MM.1S (cell line): Measurements from ENCODE around the gene FBXW12.
A peak's percentile ranks its signal among the peaks of the same experiment; 100 is the strongest.

Experiments used
- DNase-seq: peaks from one replicate; pipeline ENCODE4 v3.0.0-alpha.2; 2015
- H2AFZ ChIP-seq: fragments of 300-600 bp; sonication (generic); 2 replicates; pipeline ENCODE4 v1.6.0; 2016; ENCODE audit warnings: antibody characterized with exemption, low read length
- H3F3A ChIP-seq: fragments of 300-600 bp; sonication (generic); 2 replicates; pipeline ENCODE4 v1.6.1; 2016; ENCODE audit warnings: mild to moderate bottlenecking, antibody characterized with exemption, low read length, moderate library complexity, mixed read lengths; ENCODE audit not compliant: insufficient read depth
- H3K27ac ChIP-seq: fragments of 300-600 bp; sonication (generic); 2 replicates; pipeline ENCODE4 v1.5.1; 2016; ENCODE audit warnings: mild to moderate bottlenecking, low read length
- H3K27me3 ChIP-seq: fragments of 300-600 bp; sonication (generic); replicated peaks from 2 replicates; pipeline ENCODE4 v1.6.0; 2016; ENCODE audit warnings: low read length; ENCODE audit not compliant: insufficient read depth
- H3K36me3 ChIP-seq: fragments of 300-600 bp; sonication (generic); replicated peaks from 2 replicates; pipeline ENCODE4 v1.6.1; 2016; ENCODE audit warnings: mild to moderate bottlenecking, low read length, mixed read lengths; ENCODE audit not compliant: insufficient read depth
- H3K4me1 ChIP-seq: fragments of 300-600 bp; sonication (generic); 2 replicates; pipeline ENCODE4 v1.6.1; 2016; ENCODE audit warnings: low read length, mixed read lengths
- H3K4me2 ChIP-seq: fragments of 300-600 bp; sonication (generic); 2 replicates; pipeline ENCODE4 v1.6.0; 2016; ENCODE audit warnings: low read depth, low read length
- H3K4me3 ChIP-seq: fragments of 300-600 bp; sonication (generic); 2 replicates; pipeline ENCODE4 v1.5.1; 2016; ENCODE audit warnings: low read length, mixed read lengths
- H3K79me2 ChIP-seq: fragments of 300-600 bp; sonication (generic); 2 replicates; pipeline ENCODE4 v1.6.1; 2016; ENCODE audit warnings: mixed run types, low read length, mixed read lengths
- H3K9ac ChIP-seq: fragments of 300-600 bp; sonication (generic); 2 replicates; pipeline ENCODE4 v1.6.1; 2016; ENCODE audit warnings: low read length, mixed read lengths
- H3K9me2 ChIP-seq: fragments of 300-600 bp; sonication (generic); replicated peaks from 2 replicates; pipeline ENCODE4 v1.6.1; 2016; ENCODE audit warnings: mild to moderate bottlenecking, low read length, mixed read lengths; ENCODE audit not compliant: insufficient read depth
- H3K9me3 ChIP-seq: fragments of 300-600 bp; sonication (generic); replicated peaks from 2 replicates; pipeline ENCODE4 v1.6.1; 2016; ENCODE audit warnings: mild to moderate bottlenecking, low read length, mixed read lengths; ENCODE audit not compliant: insufficient read depth
- H4K20me1 ChIP-seq: fragments of 300-600 bp; sonication (generic); 2 replicates; pipeline ENCODE4 v1.6.1; 2016; ENCODE audit warnings: mild to moderate bottlenecking, low read length, moderate library complexity, mixed read lengths; ENCODE audit not compliant: insufficient read depth
- CTCF ChIP-seq: fragments of 300-600 bp; sonication (generic); IDR thresholded peaks from 2 replicates; pipeline ENCODE4 v1.5.1; 2016; ENCODE audit warnings: antibody characterized with exemption, low read length, mixed read lengths
- EZH2 ChIP-seq: fragments of 300-600 bp; sonication (generic); optimal IDR thresholded peaks from 2 replicates; pipeline ENCODE3; 2017; ENCODE audit warnings: low read depth, mild to moderate bottlenecking, antibody characterized with exemption, low read length, mixed read lengths
- EZH2phosphoT487 ChIP-seq: fragments of 300-600 bp; sonication (generic); IDR thresholded peaks from 2 replicates; pipeline ENCODE4 v1.6.1; 2018; ENCODE audit warnings: antibody characterized with exemption, low read length

FBXW12 gene

GRCh38 chr3:48440590-48440958 is 68.6 kb downstream of the FBXW12 start:
- Histone ChIP-seq H3K36me3 (no peaks in the 10 kb centered on the region), H4K20me1 (no peaks in the 10 kb centered on the region), H3K4me3 (peak overlapping the region; percentile 98), H2AFZ (peak overlapping the region; percentile 18), H3K27me3 (no peaks in the 10 kb centered on the region), H3K9ac (peak overlapping the region; percentile 85), H3K9me3 (no peaks in the 10 kb centered on the region), H3K27ac (peak overlapping the region; percentile 65; the same call in 1 of the 2 replicates), H3K9me2 (no peaks in the 10 kb centered on the region), H3K4me2 (peak overlapping the region; percentile 84), H3K4me1 (peaks cover 13% of the 10 kb centered on the region), H3F3A (peaks cover 25% of the 10 kb centered on the region), H3K79me2 (peaks cover 33% of the 10 kb centered on the region)
- TF ChIP-seq CTCF (no peak), EZH2phosphoT487 (no peak), EZH2 (no peak)
- peak; percentile 16 for DNase-seq

DNA sequence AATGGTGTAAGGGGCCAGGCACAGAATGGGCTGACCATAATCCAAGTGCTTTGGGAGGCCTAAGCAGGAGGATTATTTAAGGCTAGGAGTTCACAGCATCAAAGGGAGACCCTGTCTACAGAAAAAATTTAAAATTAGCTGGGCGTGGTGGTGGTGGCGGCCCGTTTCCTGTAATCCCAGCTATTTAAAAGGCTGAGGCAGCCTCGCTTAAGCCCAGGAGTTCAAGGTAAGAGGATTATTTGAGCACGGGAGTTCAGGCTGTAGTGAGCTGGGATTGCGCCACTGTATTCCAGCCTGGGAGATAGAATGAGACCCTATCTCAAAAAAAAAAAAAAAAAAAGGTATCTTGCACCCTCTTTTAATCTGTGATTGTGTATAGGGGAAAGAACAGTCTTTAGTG is 69.9 kb downstream of the FBXW12 start:
- Histone ChIP-seq H3F3A (peaks cover 25% of the 10 kb centered on the region), H3K4me1 (peaks cover 18% of the 10 kb centered on the region), H3K4me2 (peak overlapping the region; percentile 84; the same call in 1 of the 2 replicates), H3K79me2 (peaks cover 41% of the 10 kb centered on the region), H2AFZ (no peak overlapping the region), H3K27ac (no peak overlapping the region), H3K27me3 (no peaks in the 10 kb centered on the region), H3K9me3 (no peaks in the 10 kb centered on the region), H3K36me3 (no peaks in the 10 kb centered on the region), H4K20me1 (no peaks in the 10 kb centered on the region), H3K4me3 (no peak overlapping the region), H3K9me2 (no peaks in the 10 kb centered on the region), H3K9ac (no peak overlapping the region)
- TF ChIP-seq CTCF (no peak), EZH2phosphoT487 (no peak), EZH2 (no peak)
- no peak for DNase-seq
